HepG2 (cell line): ENCODE measurements around the gene SMARCB1. TPM values are rescaled to one million over a fixed set of nuclear protein-coding genes. Genes with fewer than 3 reads are reported as not detected.

Source experiments
- ARID4A ChIP-seq: sonication (generic); formaldehyde crosslinking; IDR thresholded peaks from 2 replicates; pipeline ENCODE4 v1.5.0; 2020; ENCODE audit warnings: mild to moderate bottlenecking, missing genetic modification reagents, borderline replicate concordance
- CBFB ChIP-seq: sonication (generic); formaldehyde crosslinking; IDR thresholded peaks from 2 replicates; pipeline ENCODE4 v1.4.0; 2020; ENCODE audit warnings: missing genetic modification reagents
- HNF4G ChIP-seq, 2 experiments: sonication (generic) in 1 of 2; formaldehyde crosslinking in 1 of 2; IDR thresholded peaks; 2 replicates each; pipeline versions ENCODE4 v1.4.0 to v1.6.1; 2011 to 2020; ENCODE audit warnings: borderline replicate concordance in 2 of 2, low read depth in 2 of 2, mild to moderate bottlenecking in 2 of 2, low read length in 1 of 2, missing genetic modification reagents in 1 of 2, moderate library complexity in 1 of 2
- HNRNPK ChIP-seq: fragments of 200-400 bp; formaldehyde crosslinking; IDR thresholded peaks from 2 replicates; pipeline ENCODE4 v1.6.1; 2018; ENCODE audit warnings: low read length, low read depth, moderate library complexity, mild to moderate bottlenecking; ENCODE audit not compliant: poor library complexity, severe bottlenecking
- MNT ChIP-seq: fragments of 450-650 bp; IDR thresholded peaks from 2 replicates; pipeline ENCODE4 v1.6.1; 2016
- NFYC ChIP-seq: IDR thresholded peaks from 2 replicates; pipeline ENCODE4 v1.6.1; 2016; ENCODE audit warnings: missing genetic modification reagents, missing compliant biosample characterization
- PAX8 ChIP-seq: sonication (generic); formaldehyde crosslinking; IDR thresholded peaks from 2 replicates; pipeline ENCODE4 v1.8.0; 2022; ENCODE audit warnings: mild to moderate bottlenecking, missing genetic modification reagents, borderline replicate concordance
- RAD21 ChIP-seq: fragments of 450-650 bp; formaldehyde crosslinking; IDR thresholded peaks from 2 replicates; pipeline ENCODE4 v1.5.0; 2020; ENCODE audit warnings: mild to moderate bottlenecking
- STAG1 ChIP-seq: sonication (generic); formaldehyde crosslinking; IDR thresholded peaks from 2 replicates; pipeline ENCODE4 v1.4.0; 2020; ENCODE audit warnings: missing genetic modification reagents
- TEAD3 ChIP-seq: optimal IDR thresholded peaks from 2 replicates; pipeline ENCODE3; 2016; ENCODE audit warnings: borderline replicate concordance
- ZBTB7B ChIP-seq: sonication (generic); formaldehyde crosslinking; IDR thresholded peaks from 2 replicates; pipeline ENCODE4 v1.4.0; 2020; ENCODE audit warnings: missing genetic modification reagents
- ZNF121 ChIP-seq: sonication (generic); formaldehyde crosslinking; IDR thresholded peaks from 2 replicates; pipeline ENCODE4 v1.5.0; 2020; ENCODE audit warnings: mild to moderate bottlenecking, missing genetic modification reagents
- ZNF124 ChIP-seq: sonication (generic); formaldehyde crosslinking; IDR thresholded peaks from 2 replicates; pipeline ENCODE4 v1.4.0; 2020; ENCODE audit warnings: missing genetic modification reagents
- ZNF83 ChIP-seq: sonication (generic); formaldehyde crosslinking; IDR thresholded peaks from 2 replicates; pipeline ENCODE4 v1.4.0; 2020; ENCODE audit warnings: missing genetic modification reagents, mild to moderate bottlenecking, borderline replicate concordance
- polyA plus RNA-seq, 8 experiments: library from polyadenylated mRNA; depleted of rRNA in 3 of 8; stranded (reverse) in 7 of 8; unstranded in 1 of 8; fragments of >200 nt; fragmentation: Illumina TruSeq in 4 of 8; extraction: Trizol in 4 of 8; gene quantifications; 2 replicates each; pipeline versions ENCODE4 v1.2.1 to v1.2.3, GENCODE V29; 2011 to 2016; ENCODE audit warnings: low read depth in 4 of 8, missing spikeins in 1 of 8, mixed read lengths in 1 of 8; ENCODE audit not compliant: insufficient read depth in 1 of 8
- total RNA-seq, 5 experiments: library from RNA; depleted of rRNA; stranded (reverse); fragments of >200 nt; fragmentation: Illumina TruSeq; extraction: Trizol; gene quantifications; 2 replicates each; pipeline ENCODE4 v1.2.3, GENCODE V29; 2016; ENCODE audit warnings: low read depth in 1 of 5
- TF ChIP-seq, protein P1 (sequence below): sonication (generic); formaldehyde crosslinking; IDR thresholded peaks from 2 replicates; pipeline ENCODE4 v1.4.0; 2020; ENCODE audit warnings: missing genetic modification reagents, mild to moderate bottlenecking, borderline replicate concordance
- TF ChIP-seq, protein P2 (sequence below): sonication (generic); formaldehyde crosslinking; IDR thresholded peaks from 2 replicates; pipeline ENCODE4 v1.5.1; 2020; ENCODE audit warnings: mild to moderate bottlenecking, moderate library complexity, missing genetic modification reagents
- TF ChIP-seq, protein P3 (sequence below), 2 experiments: sonication (generic) in 1 of 2; formaldehyde crosslinking in 1 of 2; IDR thresholded peaks; 2 replicates each; pipeline versions ENCODE4 v1.4.0 to v1.6.1; 2018 to 2020; ENCODE audit warnings: missing genetic modification reagents in 2 of 2, borderline replicate concordance in 1 of 2, low read depth in 1 of 2, mild to moderate bottlenecking in 1 of 2, missing biosample characterization in 1 of 2

The SMARCB1 gene
- total and polyA plus RNA-seq, 2 of the 13 experiments (the other 11 are each of a cell fraction or from before 2014, with no cell fraction given) = 74.0 to 166 TPM

GRCh38 chr22:23862103-23862502 is 75.3 kb downstream of the SMARCB1 start (continued):
- TF ChIP-seq, protein P1, sequence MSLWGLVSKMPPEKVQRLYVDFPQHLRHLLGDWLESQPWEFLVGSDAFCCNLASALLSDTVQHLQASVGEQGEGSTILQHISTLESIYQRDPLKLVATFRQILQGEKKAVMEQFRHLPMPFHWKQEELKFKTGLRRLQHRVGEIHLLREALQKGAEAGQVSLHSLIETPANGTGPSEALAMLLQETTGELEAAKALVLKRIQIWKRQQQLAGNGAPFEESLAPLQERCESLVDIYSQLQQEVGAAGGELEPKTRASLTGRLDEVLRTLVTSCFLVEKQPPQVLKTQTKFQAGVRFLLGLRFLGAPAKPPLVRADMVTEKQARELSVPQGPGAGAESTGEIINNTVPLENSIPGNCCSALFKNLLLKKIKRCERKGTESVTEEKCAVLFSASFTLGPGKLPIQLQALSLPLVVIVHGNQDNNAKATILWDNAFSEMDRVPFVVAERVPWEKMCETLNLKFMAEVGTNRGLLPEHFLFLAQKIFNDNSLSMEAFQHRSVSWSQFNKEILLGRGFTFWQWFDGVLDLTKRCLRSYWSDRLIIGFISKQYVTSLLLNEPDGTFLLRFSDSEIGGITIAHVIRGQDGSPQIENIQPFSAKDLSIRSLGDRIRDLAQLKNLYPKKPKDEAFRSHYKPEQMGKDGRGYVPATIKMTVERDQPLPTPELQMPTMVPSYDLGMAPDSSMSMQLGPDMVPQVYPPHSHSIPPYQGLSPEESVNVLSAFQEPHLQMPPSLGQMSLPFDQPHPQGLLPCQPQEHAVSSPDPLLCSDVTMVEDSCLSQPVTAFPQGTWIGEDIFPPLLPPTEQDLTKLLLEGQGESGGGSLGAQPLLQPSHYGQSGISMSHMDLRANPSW = no peak
- 0 out of 2 replicates have a peak, but pooled peaks have one; percentile 43 for TF ChIP-seq ZBTB7B
- no peak for TF ChIP-seq CBFB (CRISPR knock-in tag)
- TF ChIP-seq, protein P2, sequence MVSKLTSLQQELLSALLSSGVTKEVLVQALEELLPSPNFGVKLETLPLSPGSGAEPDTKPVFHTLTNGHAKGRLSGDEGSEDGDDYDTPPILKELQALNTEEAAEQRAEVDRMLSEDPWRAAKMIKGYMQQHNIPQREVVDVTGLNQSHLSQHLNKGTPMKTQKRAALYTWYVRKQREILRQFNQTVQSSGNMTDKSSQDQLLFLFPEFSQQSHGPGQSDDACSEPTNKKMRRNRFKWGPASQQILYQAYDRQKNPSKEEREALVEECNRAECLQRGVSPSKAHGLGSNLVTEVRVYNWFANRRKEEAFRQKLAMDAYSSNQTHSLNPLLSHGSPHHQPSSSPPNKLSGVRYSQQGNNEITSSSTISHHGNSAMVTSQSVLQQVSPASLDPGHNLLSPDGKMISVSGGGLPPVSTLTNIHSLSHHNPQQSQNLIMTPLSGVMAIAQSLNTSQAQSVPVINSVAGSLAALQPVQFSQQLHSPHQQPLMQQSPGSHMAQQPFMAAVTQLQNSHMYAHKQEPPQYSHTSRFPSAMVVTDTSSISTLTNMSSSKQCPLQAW = 0 out of 2 replicates have a peak, but pooled peaks have one; percentile 29
- no peak for TF ChIP-seq TEAD3
- peak; percentile 76 for TF ChIP-seq STAG1 (CRISPR knock-in tag)
- TF ChIP-seq RAD21 (CRISPR knock-in tag) = peak; percentile 66
- TF ChIP-seq, protein P3, sequence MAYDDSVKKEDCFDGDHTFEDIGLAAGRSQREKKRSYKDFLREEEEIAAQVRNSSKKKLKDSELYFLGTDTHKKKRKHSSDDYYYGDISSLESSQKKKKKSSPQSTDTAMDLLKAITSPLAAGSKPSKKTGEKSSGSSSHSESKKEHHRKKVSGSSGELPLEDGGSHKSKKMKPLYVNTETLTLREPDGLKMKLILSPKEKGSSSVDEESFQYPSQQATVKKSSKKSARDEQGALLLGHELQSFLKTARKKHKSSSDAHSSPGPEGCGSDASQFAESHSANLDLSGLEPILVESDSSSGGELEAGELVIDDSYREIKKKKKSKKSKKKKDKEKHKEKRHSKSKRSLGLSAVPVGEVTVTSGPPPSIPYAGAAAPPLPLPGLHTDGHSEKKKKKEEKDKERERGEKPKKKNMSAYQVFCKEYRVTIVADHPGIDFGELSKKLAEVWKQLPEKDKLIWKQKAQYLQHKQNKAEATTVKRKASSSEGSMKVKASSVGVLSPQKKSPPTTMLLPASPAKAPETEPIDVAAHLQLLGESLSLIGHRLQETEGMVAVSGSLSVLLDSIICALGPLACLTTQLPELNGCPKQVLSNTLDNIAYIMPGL (CRISPR knock-in tag; IDR thresholded peaks at IDR 0.05; ENCODE audit: borderline replicate concordance in 1 of 2, low read depth in 1 of 2) = 0 out of 4 replicates have a peak, but pooled peaks of 1 of the 2 experiments have one; percentile 15
- TF ChIP-seq HNRNPK = no peak
- TF ChIP-seq ZNF83 (CRISPR knock-in tag) = no peak
- TF ChIP-seq MNT = no peak
- TF ChIP-seq ZNF124 (CRISPR knock-in tag) = no peak
- no peak for TF ChIP-seq NFYC
- no peak for TF ChIP-seq HNF4G (IDR thresholded peaks at IDR 0.05; ENCODE audit: borderline replicate concordance, low read depth, low read length)
- no peak for TF ChIP-seq HNF4G (CRISPR knock-in tag; IDR thresholded peaks at IDR 0.05; ENCODE audit: borderline replicate concordance, low read depth)
- TF ChIP-seq ZNF121 (CRISPR knock-in tag) = no peak
- TF ChIP-seq ARID4A = peak; percentile 20; the same call in 1 of the 2 replicates
- TF ChIP-seq PAX8 (CRISPR knock-in tag) = no peak
